NCI-H460 (cell line): ENCODE data around the gene PABPC1L. TPM values are rescaled to one million over a fixed set of nuclear protein-coding genes. Genes with fewer than 3 reads are reported as not detected.
"Not testable (repeated sequence)": the region's sequence is repeated elsewhere in the genome, so short reads cannot be mapped to it uniquely, and the experiment has no call there.

Source experiments
- DNase-seq: peaks from one replicate; pipeline ENCODE4 v3.0.0-alpha.2; 2016; ENCODE audit warnings: low read depth; ENCODE audit errors: extremely low read depth
- polyA plus RNA-seq: library from polyadenylated mRNA; depleted of rRNA; stranded (reverse); fragments of >200 nt; gene quantifications from 2 replicates; pipeline ENCODE4 v1.2.3, GENCODE V29; 2014; cell fraction: nucleus; rRNA removed
- total RNA-seq: library from RNA; depleted of rRNA; stranded (reverse); fragments of >200 nt; shearing (Covaris generic); gene quantifications from 2 replicates; pipeline ENCODE4 v1.2.3, GENCODE V29; 2014; rRNA removed

The PABPC1L gene
- 56.2 and 67.6 TPM in 2 replicates for total RNA-seq
- 169 and 193 TPM in 2 replicates for polyA plus RNA-seq

DNA sequence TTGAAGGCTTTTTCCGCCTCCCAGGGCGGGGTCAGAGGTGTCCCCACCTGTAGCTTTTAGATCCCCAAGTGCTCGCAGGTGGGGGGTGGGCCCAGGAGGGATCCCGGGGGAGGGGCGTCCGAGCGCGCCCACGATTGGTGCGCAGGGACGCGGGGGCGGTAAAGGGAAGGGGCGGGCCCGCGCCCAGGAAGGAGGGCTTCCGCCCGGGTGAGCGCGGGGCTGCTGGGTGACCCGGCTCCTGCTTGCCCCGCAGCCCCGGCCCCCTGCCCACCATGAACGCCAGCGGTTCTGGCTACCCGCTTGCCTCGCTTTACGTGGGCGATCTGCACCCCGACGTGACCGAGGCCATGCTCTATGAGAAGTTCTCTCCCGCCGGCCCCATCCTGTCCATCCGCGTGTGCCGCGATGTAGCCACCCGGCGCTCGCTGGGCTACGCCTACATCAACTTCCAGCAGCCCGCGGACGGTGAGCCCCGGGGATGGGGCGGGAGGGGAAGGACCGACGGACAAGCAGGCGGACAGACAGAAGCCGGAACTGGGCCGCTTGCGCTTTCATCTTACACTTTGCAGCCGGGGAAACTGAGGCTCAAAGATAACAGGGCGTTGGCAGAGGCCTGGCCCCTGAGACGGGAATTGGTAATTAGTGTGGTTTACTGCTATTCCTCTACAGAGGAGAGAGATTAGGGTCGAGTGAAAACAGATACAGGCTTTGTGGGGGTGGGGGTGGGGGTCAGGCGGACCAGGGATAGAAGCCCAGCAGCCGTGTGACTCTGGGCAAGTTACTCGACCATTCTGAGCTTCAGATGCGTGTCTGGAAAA, at the start of gene PABPC1L:
PABPC1L (plus strand) TSS at position 189 of the 818 bp plus-strand sequence; CDS start at position 273, 84 bp downstream.
- DNase-seq: peak; percentile 40

DNA sequence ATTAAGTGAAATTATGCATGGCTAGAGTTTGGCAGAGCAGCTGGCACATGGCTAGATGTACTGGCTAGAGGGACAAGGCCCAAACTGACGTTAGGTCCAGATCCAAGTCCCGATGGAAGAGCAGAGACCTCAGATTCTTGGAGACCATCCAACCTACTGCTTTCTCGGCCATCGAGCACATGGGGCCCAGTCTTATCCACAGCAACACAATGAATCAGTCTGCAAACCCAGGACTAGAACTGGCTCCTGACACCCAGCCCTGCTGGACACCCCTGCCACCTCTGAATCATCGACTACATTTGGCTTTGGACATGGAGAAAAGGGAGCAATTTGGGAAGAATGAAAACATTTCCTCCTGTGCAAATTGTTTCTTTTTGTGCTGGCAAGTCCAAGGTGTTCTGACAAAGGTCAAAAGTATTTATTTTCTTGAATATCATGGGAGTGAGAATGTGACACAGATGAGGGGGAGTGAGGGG, 48.3 kb upstream of the PABPC1L start:
- no peak for DNase-seq

DNA sequence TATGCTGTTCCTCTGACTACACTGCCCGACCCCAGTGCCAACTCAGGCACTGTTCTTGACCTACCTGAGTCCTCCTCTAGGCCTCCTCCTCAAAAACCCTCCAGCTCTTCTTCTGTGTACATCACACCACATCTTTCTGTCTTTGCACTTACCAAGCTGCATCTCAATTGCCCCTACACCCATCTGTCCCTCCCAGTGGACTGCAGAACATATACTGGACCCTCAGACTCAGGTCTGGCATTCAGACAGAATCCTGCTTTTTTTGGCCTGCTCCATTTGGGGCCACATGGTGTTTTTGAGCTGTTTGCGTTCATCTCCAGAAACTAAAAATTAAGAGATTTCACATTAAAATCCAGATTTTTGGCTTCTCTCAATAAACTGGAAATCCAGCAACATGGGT, 47.6 kb upstream of the PABPC1L start:
- no peak for DNase-seq

DNA sequence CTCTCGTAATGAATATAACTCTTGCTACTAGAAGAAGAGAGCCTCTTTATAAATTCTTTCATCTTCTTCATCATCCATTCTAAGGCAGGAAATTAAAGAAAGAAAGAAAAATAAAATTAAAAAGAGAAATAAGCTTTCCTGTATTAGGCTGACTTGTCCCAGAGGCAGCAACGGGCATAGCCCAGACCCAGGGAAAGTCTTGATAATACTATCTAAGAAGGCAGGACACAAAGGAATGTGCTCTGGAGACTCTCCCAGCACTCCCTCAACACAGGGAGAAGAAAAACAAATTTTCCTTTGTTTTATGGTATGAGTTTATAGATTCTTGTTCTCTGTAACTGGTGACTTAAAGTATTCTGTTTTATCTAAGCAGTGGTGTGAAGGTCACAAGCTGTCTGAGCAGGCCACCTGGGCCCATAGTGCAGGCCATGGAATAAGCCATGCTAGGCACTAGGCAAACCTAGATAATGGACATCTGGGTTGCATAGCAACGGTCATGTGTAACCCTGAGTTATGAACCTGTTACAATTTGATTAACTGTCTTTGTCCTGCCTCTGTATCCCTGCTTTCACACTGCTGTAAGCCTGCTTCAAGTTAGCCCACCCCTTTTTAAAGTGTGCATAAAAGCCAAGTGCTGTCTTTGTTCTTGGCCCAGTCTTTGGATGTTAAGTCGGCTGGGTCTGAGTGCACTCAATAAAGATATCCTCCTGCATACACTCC, 46.3 kb upstream of the PABPC1L start:
- not testable (repeated sequence) for DNase-seq

DNA sequence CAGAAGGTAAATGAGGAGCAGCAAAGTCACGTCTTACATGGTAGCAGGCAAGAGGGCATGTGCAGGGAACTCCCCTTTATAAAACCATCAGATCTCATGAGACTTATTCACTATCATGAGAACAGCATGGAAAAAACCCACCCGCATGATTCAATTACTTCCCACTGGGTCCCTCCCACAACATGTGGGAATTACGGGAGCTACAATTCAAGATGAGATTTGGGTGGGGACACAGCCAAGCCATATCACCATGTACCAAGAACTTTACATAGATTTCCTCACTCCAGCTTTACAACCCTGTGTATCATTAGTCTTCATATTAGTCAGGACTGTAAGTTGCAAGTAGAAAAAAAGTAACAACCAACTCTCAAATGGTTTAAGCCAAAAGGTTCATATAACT, 45.4 kb upstream of the PABPC1L start:
- not testable (repeated sequence) for DNase-seq

DNA sequence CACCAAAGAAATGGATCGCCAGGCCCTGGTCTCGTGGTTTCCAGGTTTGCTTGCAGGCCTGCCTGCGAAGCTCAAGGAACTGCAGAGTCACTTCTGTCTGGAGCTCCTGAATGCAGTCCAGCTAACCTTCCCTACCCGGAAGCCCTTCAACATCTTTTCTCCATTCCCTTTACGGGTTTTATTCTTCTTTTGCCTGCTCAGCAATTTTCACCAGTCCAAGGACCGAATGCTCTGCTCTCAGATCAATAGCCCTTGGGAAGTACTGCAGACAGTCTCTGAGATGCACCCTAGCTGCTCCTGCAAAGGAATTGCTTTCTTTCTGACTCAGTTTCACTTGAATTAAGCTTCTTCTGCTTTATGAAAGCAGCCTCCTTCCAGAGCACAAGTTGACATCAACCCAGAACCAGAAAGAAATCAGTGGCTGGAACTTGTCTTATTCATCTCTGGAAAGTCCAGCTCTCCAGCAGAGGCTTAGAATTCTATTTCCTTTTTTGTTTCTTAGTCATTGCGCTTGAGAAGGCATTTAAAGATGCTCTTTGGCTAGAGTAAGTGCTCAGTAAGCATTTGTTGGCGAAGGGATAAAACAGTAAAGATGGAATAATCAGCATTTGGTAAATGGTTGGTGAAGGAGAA, 43.0 kb upstream of the PABPC1L start:
- DNase-seq: no peak

DNA sequence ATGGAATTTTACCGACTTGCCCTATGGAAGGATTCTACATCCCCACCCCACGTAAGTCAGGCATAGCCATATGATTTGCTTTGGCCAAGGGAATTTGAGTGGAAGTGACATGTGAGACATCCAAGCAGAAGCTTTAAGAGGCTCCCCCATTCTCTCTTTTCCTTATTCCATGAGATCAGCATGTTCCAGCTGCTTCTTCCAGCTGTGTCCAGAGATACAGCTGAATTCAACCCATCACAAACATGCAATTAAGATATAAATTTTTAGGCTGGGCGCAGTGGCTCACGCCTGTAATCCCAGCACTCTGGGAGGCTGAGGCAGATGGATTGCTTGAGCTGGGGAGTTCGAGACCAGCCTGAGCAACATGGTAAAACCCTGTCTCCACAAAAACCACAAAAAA, 40.4 kb upstream of the PABPC1L start:
- DNase-seq: no peak

DNA sequence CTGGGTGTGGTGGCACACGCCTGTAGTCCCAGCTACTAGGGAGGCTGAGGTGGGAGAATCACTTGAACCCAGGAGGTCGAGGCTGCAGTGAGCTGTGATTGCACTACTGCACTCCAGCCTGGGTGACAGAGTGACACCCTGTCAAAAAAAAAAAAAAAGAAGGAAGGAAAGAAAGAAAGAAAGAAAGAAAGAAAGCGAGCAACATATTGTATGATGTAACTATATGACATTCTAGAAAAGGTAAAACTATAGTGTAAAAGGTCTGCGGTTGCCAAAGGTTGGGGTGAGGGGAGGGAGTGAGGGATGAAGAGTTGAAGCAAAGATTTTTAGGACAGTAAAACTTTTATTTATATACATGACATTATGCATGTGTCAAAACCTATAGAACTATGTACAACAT, 27.5 kb upstream of the PABPC1L start:
- DNase-seq: not testable (repeated sequence)

DNA sequence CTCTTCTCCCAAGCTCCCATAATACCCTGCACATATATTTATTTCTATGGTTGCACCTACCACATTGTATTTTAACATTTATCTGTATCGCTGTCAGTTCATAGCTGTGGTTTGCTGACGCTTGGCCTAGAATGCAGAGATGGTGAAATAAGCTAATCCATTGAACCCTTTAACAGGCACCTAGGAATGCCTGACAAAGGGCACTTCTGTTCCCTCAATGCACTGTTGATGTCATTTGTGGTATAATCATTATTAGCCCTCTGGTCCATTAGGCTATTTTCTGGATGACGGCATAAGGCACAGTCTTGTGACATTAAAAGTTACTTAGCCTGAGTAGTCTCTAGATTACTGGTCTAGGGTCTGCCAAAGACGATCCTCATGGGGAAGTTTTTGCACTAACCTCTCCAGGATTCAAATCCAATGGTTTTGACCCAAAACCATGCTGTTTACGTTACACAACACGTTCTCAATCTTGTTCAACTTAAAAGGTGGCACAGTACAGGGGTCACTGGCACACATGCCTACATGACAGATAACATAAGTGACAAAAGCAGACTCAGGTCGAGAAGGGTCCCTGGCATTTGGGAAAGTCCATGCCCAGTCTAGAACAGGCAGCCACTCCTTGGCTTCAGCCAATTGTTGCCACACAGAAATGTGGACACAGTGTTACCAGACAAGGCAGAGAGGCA, 26.5 kb upstream of the PABPC1L start:
- DNase-seq: no peak

DNA sequence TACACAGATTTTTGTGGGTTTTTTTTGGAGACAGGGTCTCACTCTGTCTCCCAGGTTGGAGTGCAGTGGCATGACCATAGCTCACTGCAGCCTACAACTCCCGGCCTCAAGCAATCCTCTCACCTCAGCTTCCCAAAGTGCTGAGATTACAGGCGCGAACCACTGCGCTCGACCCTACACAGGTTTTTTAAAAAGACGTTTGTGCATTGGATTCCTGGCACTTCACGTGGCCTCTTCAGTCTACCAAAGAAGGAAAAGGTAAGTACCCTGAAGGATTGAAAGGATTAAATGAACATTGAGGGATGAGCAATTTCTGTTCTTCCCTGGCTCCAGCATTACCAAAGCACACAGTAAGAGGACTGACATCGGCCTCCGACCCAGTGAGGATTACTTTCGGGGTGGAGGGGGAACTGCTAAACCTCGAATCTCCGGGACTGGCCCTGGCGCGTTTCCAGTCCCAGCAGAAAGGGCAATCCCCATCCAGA, 24.9 kb upstream of the PABPC1L start:
- DNase-seq: no peak

DNA sequence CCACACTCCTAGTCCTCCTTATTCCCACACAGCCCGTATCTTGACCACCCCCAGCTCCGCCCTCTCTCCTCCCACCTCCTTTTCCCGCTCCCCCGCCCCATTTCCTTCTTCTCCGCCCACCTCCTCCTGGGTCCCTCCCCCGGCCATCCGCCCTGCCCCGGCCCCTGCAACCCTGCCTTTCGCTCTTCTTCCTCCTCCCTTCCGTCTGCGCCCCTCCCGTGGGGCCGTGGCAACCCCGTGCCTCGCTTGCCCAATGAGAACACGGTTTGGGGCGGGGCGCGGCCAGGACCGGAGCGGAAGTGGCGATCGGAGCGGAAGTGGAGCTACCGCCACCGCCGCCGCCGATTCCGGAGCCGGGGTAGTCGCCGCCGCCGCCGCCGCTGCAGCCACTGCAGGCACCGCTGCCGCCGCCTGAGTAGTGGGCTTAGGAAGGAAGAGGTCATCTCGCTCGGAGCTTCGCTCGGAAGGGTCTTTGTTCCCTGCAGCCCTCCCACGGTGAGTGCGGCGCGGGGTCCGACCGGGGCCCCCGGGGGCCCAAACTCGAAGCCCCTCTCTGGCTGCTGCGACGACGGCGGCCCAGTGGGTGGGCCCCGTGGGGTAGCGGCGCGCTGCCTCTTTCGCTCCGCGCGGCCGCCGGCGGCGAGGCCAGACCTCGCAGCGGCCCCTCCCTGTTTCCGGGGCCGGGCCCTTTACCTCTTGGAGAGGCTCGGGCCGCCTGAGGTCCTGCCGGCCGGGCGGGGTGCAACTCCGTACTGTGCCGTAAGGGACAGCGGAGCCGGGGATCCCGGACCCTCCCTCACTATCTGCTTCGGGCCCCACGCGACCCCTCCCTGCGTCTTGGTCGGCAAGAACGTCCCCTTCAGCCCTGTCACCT, 24.2 kb upstream of the PABPC1L start, which contains the start of gene YWHAB:
YWHAB (plus strand) TSS at position 314 of the 874 bp plus-strand sequence. CDS start 15,829 bp downstream, outside the sequence.
- DNase-seq: peak; percentile 97

DNA sequence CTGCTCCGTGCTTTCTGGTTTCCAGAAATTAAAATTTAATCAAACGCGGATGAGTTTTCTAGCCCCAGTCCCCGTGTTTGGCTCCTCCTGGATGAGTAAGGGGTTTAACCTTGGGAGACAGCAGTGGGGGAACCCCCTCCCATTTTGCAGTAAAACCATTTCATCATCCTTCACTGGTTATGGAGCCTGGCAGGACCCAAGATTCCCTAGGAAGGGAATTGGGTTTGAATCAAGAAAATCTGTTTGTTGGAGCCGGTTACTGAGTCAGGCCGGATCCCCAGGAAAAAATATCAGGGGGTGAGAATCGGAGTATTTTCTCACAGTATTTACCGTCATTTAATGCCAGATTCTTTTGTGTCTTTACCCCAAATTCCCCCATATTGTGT, 23.6 kb upstream of the PABPC1L start:
- DNase-seq: no peak

DNA sequence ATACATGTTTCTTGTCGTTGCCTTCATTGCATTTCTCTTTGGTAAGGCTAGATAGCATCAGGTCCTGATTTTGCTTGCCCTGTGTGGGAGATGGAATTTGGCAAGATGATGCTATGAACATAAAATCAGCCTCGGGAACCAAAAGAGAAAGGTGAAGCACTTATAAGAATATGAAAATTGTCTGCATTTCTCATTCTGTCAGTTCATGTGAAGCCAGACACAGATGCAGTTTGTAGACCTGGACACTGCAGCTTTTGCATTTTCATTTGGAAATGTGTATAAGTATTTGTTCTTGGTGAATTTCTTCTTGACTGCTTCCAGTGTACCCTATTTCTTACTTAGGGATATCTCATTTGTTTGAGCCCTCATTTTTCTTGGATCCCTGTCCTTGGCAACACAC, 23.0 kb upstream of the PABPC1L start:
- DNase-seq: no peak

DNA sequence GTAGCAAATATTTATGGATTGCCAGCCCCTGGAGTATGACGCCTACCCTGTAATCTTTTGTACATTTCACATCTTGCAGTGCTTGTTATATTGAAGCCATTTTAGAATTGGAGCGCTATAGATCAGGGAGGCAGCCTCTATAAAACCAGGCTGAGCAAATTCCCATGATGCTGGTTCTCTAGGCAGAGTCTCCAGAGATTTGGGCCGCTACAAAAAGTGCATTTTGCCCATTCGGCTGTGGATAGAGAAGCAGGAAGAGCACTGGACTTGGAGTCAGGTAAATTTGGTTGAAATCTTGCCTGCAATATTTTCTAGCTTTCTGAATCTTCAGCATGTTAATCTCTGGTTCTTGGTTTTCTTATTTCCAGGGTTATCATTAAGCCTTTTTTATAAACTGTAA, 22.4 kb upstream of the PABPC1L start:
- no peak for DNase-seq

DNA sequence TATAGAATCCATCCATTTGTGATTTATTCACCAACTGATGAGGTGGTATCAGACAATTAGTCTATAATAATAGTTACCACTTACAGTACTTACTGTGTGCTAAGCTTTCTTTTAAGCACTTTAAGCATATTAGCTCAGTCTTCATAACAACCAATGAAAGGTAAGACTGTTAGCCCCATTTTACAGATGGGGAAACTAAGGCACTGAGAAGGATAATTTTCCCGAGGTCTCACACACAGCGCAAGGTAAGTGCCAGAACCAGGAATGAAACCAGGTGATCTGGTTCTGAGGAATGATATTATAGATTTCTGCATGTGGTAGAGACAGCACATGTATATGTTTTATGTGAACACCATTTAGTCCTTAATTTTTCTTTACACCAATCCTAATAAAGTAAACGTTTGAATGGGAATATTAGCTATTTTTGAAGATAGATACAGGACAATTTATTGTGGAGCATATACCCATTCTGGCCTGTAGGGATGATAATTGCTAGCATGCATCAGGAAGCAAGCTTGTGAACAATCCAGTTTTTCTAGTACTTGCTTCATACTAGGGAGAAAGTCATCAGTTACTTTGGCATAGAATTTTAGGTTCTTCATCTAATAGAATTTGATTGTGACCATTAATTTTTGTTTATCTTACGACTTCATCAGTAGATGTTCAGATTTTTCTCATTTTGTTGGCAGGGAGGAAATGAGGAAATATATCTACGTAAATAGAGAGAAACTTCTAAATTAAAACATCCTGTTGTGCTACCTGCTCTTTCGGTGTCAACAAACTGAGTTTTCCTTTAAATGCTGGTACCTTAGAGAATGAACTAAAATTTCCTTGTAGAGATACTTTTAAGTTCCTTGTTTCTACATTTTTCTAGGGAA, 21.4 kb upstream of the PABPC1L start:
- no peak for DNase-seq

DNA sequence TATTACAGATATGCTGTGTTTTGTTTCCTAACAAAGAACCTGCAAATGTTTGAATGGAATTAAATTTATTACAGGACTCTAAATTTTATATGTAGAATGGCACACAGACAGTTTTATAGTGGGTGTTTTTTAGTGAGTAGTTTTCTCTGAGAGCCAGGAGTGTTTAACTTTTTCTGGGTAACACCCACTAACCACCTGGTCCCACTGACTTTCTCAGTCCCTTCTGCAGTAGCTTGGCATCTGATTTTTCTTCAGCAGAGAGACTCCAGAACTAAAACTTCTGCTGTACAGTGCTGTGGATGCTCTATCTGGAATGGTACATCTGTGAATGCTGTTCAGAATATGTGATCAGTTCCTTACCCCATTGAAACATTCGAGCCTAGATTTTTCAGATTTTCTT, 18.0 kb upstream of the PABPC1L start:
- no peak for DNase-seq

DNA sequence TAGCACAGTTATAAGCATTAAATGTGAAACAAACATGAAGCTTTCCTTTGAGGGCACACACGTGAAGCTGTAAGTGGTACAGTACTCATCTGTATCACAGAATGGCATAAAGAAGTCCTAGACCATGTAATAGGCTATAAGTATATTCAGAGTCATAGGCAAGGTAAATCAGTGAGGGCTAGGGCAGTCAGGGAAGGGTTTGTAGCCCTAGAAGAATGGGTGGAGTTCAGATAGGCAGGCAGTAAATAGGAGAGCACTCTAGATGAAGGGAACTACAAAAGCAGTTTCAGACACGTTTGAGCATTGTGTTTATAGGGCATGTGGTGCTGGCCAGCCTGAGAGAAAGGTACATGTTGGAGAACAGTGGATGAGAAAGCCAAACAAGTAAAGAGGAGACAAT, 14.9 kb upstream of the PABPC1L start:
- DNase-seq: no peak

DNA sequence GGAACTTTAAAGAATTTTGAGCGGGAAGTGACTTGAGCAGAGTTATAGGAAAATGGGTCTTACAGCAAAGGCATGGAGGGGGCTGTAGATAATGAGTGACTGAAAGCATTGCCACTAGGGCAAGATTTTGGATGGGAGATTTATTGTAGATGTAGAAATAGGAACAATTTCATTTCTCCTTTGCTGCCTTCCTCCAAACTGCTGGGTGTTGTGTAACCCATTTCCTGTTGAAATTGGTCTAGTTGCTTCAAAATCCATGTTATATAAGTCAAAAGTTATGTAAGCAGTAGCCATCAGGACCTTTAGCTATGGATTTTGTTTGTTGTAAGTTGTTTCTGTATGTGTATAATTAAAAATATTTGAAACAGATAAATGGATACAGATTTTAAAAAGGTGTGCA, 13.3 kb upstream of the PABPC1L start:
- no peak for DNase-seq
